Body of pancreas (tissue), 4 donors: Measurements from ENCODE around the gene CAMTA1.

Experiments
- POLR2A ChIP-seq, 3 donors: fragments of 450-650 bp; IDR thresholded peaks; one replicate each; pipeline ENCODE4 v1.6.1; 2016; ENCODE audit warnings: antibody characterized with exemption in 3 of 3, mild to moderate bottlenecking in 2 of 3
- TF ChIP-seq, protein P1 (sequence below), 7 experiments: fragments of 450-650 bp in 4 of 7; fragments of 200-600 bp in 3 of 7; sonication (generic) in 3 of 7; IDR thresholded peaks; one replicate each; pipeline ENCODE4 v1.5.1; 2016 to 2019; ENCODE audit warnings: antibody characterized with exemption in 7 of 7

DNA sequence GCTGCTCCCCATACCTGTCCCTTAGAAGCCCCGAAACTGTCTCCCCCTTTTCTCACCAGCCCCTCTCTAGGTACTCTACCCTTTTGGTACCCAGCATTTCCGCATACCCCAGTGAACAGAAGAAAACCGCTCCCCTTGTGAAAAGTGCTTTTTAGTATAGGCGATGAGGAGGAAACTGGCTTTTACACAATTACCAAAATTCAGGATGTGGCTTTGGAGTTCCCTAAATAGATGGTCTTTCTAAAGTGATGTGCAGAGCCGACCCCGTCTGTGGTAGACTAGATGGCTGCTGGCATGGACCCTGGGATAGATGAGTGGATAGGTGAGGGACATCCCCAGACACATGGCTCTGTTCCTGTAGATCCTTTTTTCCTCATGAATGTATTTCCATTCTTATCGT, 996.2 kb downstream of the CAMTA1 start:
- TF ChIP-seq, protein P1, sequence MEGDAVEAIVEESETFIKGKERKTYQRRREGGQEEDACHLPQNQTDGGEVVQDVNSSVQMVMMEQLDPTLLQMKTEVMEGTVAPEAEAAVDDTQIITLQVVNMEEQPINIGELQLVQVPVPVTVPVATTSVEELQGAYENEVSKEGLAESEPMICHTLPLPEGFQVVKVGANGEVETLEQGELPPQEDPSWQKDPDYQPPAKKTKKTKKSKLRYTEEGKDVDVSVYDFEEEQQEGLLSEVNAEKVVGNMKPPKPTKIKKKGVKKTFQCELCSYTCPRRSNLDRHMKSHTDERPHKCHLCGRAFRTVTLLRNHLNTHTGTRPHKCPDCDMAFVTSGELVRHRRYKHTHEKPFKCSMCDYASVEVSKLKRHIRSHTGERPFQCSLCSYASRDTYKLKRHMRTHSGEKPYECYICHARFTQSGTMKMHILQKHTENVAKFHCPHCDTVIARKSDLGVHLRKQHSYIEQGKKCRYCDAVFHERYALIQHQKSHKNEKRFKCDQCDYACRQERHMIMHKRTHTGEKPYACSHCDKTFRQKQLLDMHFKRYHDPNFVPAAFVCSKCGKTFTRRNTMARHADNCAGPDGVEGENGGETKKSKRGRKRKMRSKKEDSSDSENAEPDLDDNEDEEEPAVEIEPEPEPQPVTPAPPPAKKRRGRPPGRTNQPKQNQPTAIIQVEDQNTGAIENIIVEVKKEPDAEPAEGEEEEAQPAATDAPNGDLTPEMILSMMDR (IDR thresholded peaks at IDR 0.05) = no peak
- TF ChIP-seq POLR2A (IDR thresholded peaks at IDR 0.05) = no peak
